HepG2 (cell line): ENCODE measurements around the gene BMERB1. TPM values are rescaled to one million over a fixed set of nuclear protein-coding genes. Genes with fewer than 3 reads are reported as not detected.
A peak's percentile ranks its signal among the peaks of the same experiment; 100 is the strongest.

ENCODE experiments used
- ATF5 ChIP-seq: sonication (generic); formaldehyde crosslinking; IDR thresholded peaks from 2 replicates; pipeline ENCODE4 v1.4.0; 2020; ENCODE audit warnings: mild to moderate bottlenecking, low read depth, missing genetic modification reagents
- CTCF ChIP-seq: sonication (generic); formaldehyde crosslinking; IDR thresholded peaks from 2 replicates; pipeline ENCODE4 v1.5.0; 2020; ENCODE audit warnings: mild to moderate bottlenecking, missing genetic modification reagents, moderate library complexity
- IRF9 ChIP-seq: sonication (generic); formaldehyde crosslinking; IDR thresholded peaks from 2 replicates; pipeline ENCODE4 v1.8.0; 2022; ENCODE audit warnings: missing genetic modification reagents, mild to moderate bottlenecking, borderline replicate concordance
- KLF16 ChIP-seq, 2 experiments: sonication (generic) in 1 of 2; formaldehyde crosslinking in 1 of 2; IDR thresholded peaks; 2 replicates each; pipeline versions ENCODE4 v1.6.1 to v1.8.0; 2016 to 2023; ENCODE audit warnings: missing genetic modification reagents in 2 of 2, missing compliant biosample characterization in 1 of 2
- MEIS2 ChIP-seq: sonication (generic); formaldehyde crosslinking; IDR thresholded peaks from 2 replicates; pipeline ENCODE4 v1.9.0; 2021; ENCODE audit warnings: mild to moderate bottlenecking, missing genetic modification reagents
- NFKB2 ChIP-seq: sonication (generic); formaldehyde crosslinking; IDR thresholded peaks from 2 replicates; pipeline ENCODE4 v1.4.0; 2020; ENCODE audit warnings: missing genetic modification reagents, borderline replicate concordance
- NRL ChIP-seq: sonication (generic); formaldehyde crosslinking; IDR thresholded peaks from 2 replicates; pipeline ENCODE4 v1.5.0; 2020; ENCODE audit warnings: missing genetic modification reagents, mild to moderate bottlenecking, moderate library complexity, borderline replicate concordance
- RXRA ChIP-seq: sonication (generic); formaldehyde crosslinking; IDR thresholded peaks from 2 replicates; pipeline ENCODE4 v1.5.1; 2020; ENCODE audit warnings: missing genetic modification reagents
- TSC22D2 ChIP-seq: sonication (generic); formaldehyde crosslinking; IDR thresholded peaks from 2 replicates; pipeline ENCODE4 v1.5.1; 2020; ENCODE audit warnings: missing genetic modification reagents, mild to moderate bottlenecking, borderline replicate concordance
- ZMYM4 ChIP-seq: sonication (generic); formaldehyde crosslinking; IDR thresholded peaks from 2 replicates; pipeline ENCODE4 v1.8.1; 2023; ENCODE audit warnings: mild to moderate bottlenecking, missing genetic modification reagents
- ZNF235 ChIP-seq: sonication (generic); formaldehyde crosslinking; IDR thresholded peaks from 2 replicates; pipeline ENCODE4 v1.8.1; 2023; ENCODE audit warnings: mild to moderate bottlenecking, missing genetic modification reagents, borderline replicate concordance
- ZNF333 ChIP-seq: sonication (generic); formaldehyde crosslinking; IDR thresholded peaks from 2 replicates; pipeline ENCODE4 v1.4.0; 2020; ENCODE audit warnings: mild to moderate bottlenecking, missing genetic modification reagents, borderline replicate concordance
- ZNF549 ChIP-seq: sonication (generic); formaldehyde crosslinking; IDR thresholded peaks from 2 replicates; pipeline ENCODE4 v1.5.0; 2020; ENCODE audit warnings: missing genetic modification reagents
- ZNF761 ChIP-seq: sonication (generic); formaldehyde crosslinking; conservative IDR thresholded peaks from 2 replicates; pipeline ENCODE4 v1.4.0; 2020; ENCODE audit warnings: mild to moderate bottlenecking, missing genetic modification reagents
- ZSCAN20 ChIP-seq: sonication (generic); formaldehyde crosslinking; IDR thresholded peaks from 2 replicates; pipeline ENCODE4 v1.4.0; 2020; ENCODE audit warnings: missing genetic modification reagents, mild to moderate bottlenecking, borderline replicate concordance
- ZSCAN31 ChIP-seq: sonication (generic); formaldehyde crosslinking; IDR thresholded peaks from 2 replicates; pipeline ENCODE4 v1.5.0; 2020; ENCODE audit warnings: low read depth, mild to moderate bottlenecking, missing genetic modification reagents
- polyA plus RNA-seq, 8 experiments: library from polyadenylated mRNA; depleted of rRNA in 3 of 8; stranded (reverse) in 7 of 8; unstranded in 1 of 8; fragments of >200 nt; fragmentation: Illumina TruSeq in 4 of 8; extraction: Trizol in 4 of 8; gene quantifications; 2 replicates each; pipeline versions ENCODE4 v1.2.1 to v1.2.3, GENCODE V29; 2011 to 2016; ENCODE audit warnings: low read depth in 4 of 8, missing spikeins in 1 of 8, mixed read lengths in 1 of 8; ENCODE audit not compliant: insufficient read depth in 1 of 8
- total RNA-seq, 5 experiments: library from RNA; depleted of rRNA; stranded (reverse); fragments of >200 nt; fragmentation: Illumina TruSeq; extraction: Trizol; gene quantifications; 2 replicates each; pipeline ENCODE4 v1.2.3, GENCODE V29; 2016; ENCODE audit warnings: low read depth in 1 of 5
- TF ChIP-seq, protein P1 (sequence below): sonication (generic); formaldehyde crosslinking; IDR thresholded peaks from 2 replicates; pipeline ENCODE4 v1.9.0; 2022; ENCODE audit warnings: missing genetic modification reagents, mild to moderate bottlenecking, borderline replicate concordance
- TF ChIP-seq, protein P2 (sequence below): IDR thresholded peaks from 2 replicates; pipeline ENCODE4 v1.6.1; 2016; ENCODE audit warnings: mild to moderate bottlenecking
- TF ChIP-seq, protein P3 (sequence below): sonication (generic); formaldehyde crosslinking; IDR thresholded peaks from 2 replicates; pipeline ENCODE4 v1.8.1; 2023; ENCODE audit warnings: mild to moderate bottlenecking, missing genetic modification reagents, borderline replicate concordance

BMERB1 gene
- total and polyA plus RNA-seq, 2 of the 13 experiments (the other 11 are each of a cell fraction or from before 2014, with no cell fraction given) = 1.4 TPM

GRCh38 chr16:15395631-15396508 lies 38.5 kb upstream of the BMERB1 start, which contains the start of gene MPV17L (continued):
- TF ChIP-seq IRF9 (peak; percentile 95), ZNF549 (CRISPR knock-in tag) (peak; percentile 58; the same call in 1 of the 2 replicates), MEIS2 (CRISPR knock-in tag) (peak; percentile 70; the same call in 1 of the 2 replicates), CTCF (CRISPR knock-in tag) (peak; percentile 26; the same call in 1 of the 2 replicates), ZNF333 (CRISPR knock-in tag) (peak; percentile 21; the same call in 1 of the 2 replicates), ZSCAN31 (0 out of 2 replicates have a peak, but pooled peaks have one; percentile 54), ZNF761 (CRISPR knock-in tag) (peak; percentile 95), NRL (CRISPR knock-in tag) (peak; percentile 62), KLF16 (CRISPR knock-in tag; IDR thresholded peaks at IDR 0.05) (0 out of 4 replicates have a peak, but pooled peaks of 1 of the 2 experiments have one; percentile 52), ZSCAN20 (CRISPR knock-in tag) (peak; percentile 75), ATF5 (CRISPR knock-in tag) (0 out of 2 replicates have a peak, but pooled peaks have one; percentile 70), NFKB2 (CRISPR knock-in tag) (peak; percentile 88; the same call in 1 of the 2 replicates), ZMYM4 (CRISPR knock-in tag) (peak; percentile 75), ZNF235 (CRISPR knock-in tag) (peak; percentile 91; the same call in 1 of the 2 replicates), TSC22D2 (0 out of 2 replicates have a peak, but pooled peaks have one; percentile 86), RXRA (CRISPR knock-in tag) (peak; percentile 56; the same call in 1 of the 2 replicates)
- TF ChIP-seq, protein P1, sequence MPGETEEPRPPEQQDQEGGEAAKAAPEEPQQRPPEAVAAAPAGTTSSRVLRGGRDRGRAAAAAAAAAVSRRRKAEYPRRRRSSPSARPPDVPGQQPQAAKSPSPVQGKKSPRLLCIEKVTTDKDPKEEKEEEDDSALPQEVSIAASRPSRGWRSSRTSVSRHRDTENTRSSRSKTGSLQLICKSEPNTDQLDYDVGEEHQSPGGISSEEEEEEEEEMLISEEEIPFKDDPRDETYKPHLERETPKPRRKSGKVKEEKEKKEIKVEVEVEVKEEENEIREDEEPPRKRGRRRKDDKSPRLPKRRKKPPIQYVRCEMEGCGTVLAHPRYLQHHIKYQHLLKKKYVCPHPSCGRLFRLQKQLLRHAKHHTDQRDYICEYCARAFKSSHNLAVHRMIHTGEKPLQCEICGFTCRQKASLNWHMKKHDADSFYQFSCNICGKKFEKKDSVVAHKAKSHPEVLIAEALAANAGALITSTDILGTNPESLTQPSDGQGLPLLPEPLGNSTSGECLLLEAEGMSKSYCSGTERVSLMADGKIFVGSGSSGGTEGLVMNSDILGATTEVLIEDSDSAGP (CRISPR knock-in tag) = peak; percentile 87
- TF ChIP-seq, protein P2, sequence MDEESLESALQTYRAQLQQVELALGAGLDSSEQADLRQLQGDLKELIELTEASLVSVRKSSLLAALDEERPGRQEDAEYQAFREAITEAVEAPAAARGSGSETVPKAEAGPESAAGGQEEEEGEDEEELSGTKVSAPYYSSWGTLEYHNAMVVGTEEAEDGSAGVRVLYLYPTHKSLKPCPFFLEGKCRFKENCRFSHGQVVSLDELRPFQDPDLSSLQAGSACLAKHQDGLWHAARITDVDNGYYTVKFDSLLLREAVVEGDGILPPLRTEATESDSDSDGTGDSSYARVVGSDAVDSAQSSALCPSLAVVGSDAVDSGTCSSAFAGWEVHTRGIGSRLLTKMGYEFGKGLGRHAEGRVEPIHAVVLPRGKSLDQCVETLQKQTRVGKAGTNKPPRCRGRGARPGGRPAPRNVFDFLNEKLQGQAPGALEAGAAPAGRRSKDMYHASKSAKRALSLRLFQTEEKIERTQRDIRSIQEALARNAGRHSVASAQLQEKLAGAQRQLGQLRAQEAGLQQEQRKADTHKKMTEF (CRISPR knock-in tag) = 0 out of 2 replicates have a peak, but pooled peaks have one; percentile 0
- TF ChIP-seq, protein P3, sequence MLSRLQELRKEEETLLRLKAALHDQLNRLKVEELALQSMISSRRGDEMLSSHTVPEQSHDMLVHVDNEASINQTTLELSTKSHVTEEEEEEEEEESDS (CRISPR knock-in tag) = 0 out of 2 replicates have a peak, but pooled peaks have one; percentile 69
